Vagina (tissue), 2 donors: ENCODE results near the gene LMNTD1. TPM values are rescaled to one million over a fixed set of nuclear protein-coding genes. Genes with fewer than 3 reads are reported as not detected.

Experiments
- DNase-seq, 2 donors: peaks; one replicate each; pipeline ENCODE4 v3.0.0-alpha.2; 2017; ENCODE audit errors: extremely low spot score in 2 of 2
- H3K27ac ChIP-seq: fragments of 200-600 bp; sonication (generic); one replicate; pipeline ENCODE4 v1.5.1; 2019
- H3K27me3 ChIP-seq: fragments of 200-600 bp; sonication (generic); one replicate; pipeline ENCODE4 v1.5.1; 2019
- H3K36me3 ChIP-seq, 2 donors: fragments of 200-600 bp; sonication (generic); one replicate each; pipeline ENCODE4 v1.5.1; 2017 to 2019
- H3K4me1 ChIP-seq: fragments of 200-600 bp; sonication (generic); one replicate; pipeline ENCODE4 v1.5.1; 2019
- H3K4me3 ChIP-seq, 2 donors: fragments of 200-600 bp; sonication (generic); 1 replicate in 1 of 2; 2 replicates in 1 of 2; pipeline ENCODE4 v1.5.1; 2016 to 2019
- H3K9me3 ChIP-seq: fragments of 200-600 bp; sonication (generic); one replicate; pipeline ENCODE4 v1.5.1; 2019
- CTCF ChIP-seq, 3 experiments: fragments of 450-650 bp in 2 of 3; fragments of 200-600 bp in 1 of 3; sonication (generic) in 1 of 3; IDR thresholded peaks; one replicate each; pipeline ENCODE4 v1.5.1; 2017 to 2019; ENCODE audit warnings: antibody characterized with exemption in 3 of 3, mild to moderate bottlenecking in 2 of 3, moderate library complexity in 2 of 3
- POLR2A ChIP-seq, 2 donors: fragments of 450-650 bp; IDR thresholded peaks; one replicate each; pipeline ENCODE4 v1.6.1; 2017; ENCODE audit warnings: antibody characterized with exemption in 2 of 2, mild to moderate bottlenecking in 2 of 2, moderate library complexity in 2 of 2
- POLR2AphosphoS5 ChIP-seq, 2 donors: sonication (generic); formaldehyde crosslinking; IDR thresholded peaks; one replicate each; pipeline ENCODE4 v1.9.0; 2017; ENCODE audit warnings: antibody characterized with exemption in 2 of 2, mild to moderate bottlenecking in 2 of 2, low read depth in 1 of 2; ENCODE audit not compliant: insufficient read depth in 1 of 2
- intact Hi-C: fragments of 100-400 bp; cut with DNase I; formaldehyde crosslinking; loops from one replicate; pipeline ENCODE4 v1.15.1; 2023
- total RNA-seq: library from RNA; depleted of rRNA; stranded (reverse); fragments of >200 nt; gene quantifications from one replicate; pipeline ENCODE4 v1.2.3, GENCODE V29; 2016

Gene LMNTD1
- total RNA-seq, 1 donor from 2014 or later: not detected

GRCh38 chr12:25435431-25435830 is 117.7 kb downstream of the LMNTD1 start:
- intact Hi-C loops: no loop called here
- TF ChIP-seq POLR2A (IDR thresholded peaks at IDR 0.05): no peak
- TF ChIP-seq POLR2AphosphoS5 (IDR thresholded peaks at IDR 0.05; ENCODE audit: insufficient read depth in 1 of 2, low read depth in 1 of 2): no peak
- no peak for TF ChIP-seq CTCF (IDR thresholded peaks at IDR 0.05)
- no peak for DNase-seq

DNA sequence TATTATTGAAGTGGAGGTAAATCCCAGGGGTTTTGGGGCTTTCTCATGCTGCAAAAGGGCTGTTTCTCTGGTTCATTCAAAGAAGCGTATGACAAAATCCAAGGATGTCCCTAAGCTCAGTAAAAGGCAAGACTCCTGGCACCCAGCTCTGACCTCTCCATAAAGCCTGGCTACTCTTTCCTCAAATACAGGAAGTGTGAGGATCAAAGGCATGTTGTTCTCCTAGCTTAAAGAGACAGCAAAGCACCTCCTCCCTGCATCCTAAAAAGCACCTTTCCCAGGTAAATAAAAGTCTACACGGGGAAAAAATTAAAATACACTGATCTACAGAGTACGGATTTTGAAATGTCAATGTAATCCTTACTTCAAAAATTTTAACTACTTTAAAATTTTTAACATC is 118.6 kb downstream of the LMNTD1 start:
- no peaks in the 10 kb centered on the region for H3K9me3 ChIP-seq
- TF ChIP-seq POLR2A (IDR thresholded peaks at IDR 0.05): no peak
- TF ChIP-seq CTCF (IDR thresholded peaks at IDR 0.05): no peak
- no peak for TF ChIP-seq POLR2AphosphoS5 (IDR thresholded peaks at IDR 0.05; ENCODE audit: insufficient read depth in 1 of 2, low read depth in 1 of 2)
- no peak overlapping the region for H3K4me3 ChIP-seq
- DNase-seq: no peak
- H3K36me3 ChIP-seq: no peaks in the 10 kb centered on the region
- no peaks in the 10 kb centered on the region for H3K27me3 ChIP-seq
- H3K4me1 ChIP-seq: peaks cover 15% of the 10 kb centered on the region
- intact Hi-C loops: no loop called here
- no peak overlapping the region for H3K27ac ChIP-seq

More at GRCh38 chr12:25435431-25435830, 117.7 kb downstream of the LMNTD1 start:
- no peak overlapping the region for H3K4me3 ChIP-seq
- no peaks in the 10 kb centered on the region for H3K36me3 ChIP-seq
- H3K27me3 ChIP-seq: no peaks in the 10 kb centered on the region
- no peak overlapping the region for H3K27ac ChIP-seq
- H3K4me1 ChIP-seq: peaks cover 15% of the 10 kb centered on the region
- H3K9me3 ChIP-seq: no peaks in the 10 kb centered on the region

DNA sequence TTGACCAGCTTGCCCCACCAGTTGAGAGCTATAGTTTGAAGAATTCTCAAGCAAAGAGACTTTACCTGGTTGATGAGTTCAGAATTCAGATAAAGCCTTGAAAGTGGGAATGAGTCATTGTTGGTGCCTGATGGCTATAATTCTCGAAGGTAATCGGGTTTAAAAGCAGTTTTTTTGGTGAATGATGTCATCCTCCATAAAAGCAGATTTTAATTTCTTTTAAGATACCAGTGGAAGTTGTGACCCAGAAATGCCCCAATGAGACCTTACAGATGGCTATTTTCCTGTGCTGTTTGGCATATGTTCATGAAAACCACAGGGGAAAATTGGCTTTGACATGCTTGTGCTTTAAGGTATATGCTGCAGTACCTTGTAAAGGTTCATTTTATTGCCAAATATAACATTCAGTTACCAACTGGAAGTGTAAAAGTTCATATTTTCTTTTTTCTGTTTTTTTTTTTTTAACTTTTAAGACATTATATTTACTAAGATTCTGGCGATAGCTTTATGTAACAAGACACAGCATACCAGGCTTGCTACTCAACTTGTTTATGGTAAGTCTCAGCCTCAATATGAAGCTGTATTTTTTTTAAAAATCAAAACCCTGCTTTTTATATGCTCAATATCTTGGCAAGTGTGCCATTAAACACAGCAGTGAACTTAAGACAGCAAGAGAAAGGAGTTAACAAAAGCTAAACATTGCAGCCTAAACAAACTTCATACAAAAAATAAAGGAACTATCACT is 119.3 kb downstream of the LMNTD1 start:
- Histone ChIP-seq H3K27ac (no peak overlapping the region), H3K4me1 (peaks cover 15% of the 10 kb centered on the region), H3K4me3 (no peak overlapping the region), H3K27me3 (no peaks in the 10 kb centered on the region), H3K9me3 (no peaks in the 10 kb centered on the region), H3K36me3 (no peaks in the 10 kb centered on the region)
- DNase-seq: no peak
- no peak for TF ChIP-seq CTCF (IDR thresholded peaks at IDR 0.05)
- no peak for TF ChIP-seq POLR2AphosphoS5 (IDR thresholded peaks at IDR 0.05; ENCODE audit: insufficient read depth in 1 of 2, low read depth in 1 of 2)
- TF ChIP-seq POLR2A (IDR thresholded peaks at IDR 0.05): no peak
- intact Hi-C loops: no loop called here

GRCh38 chr12:25433024-25433423 is 120.1 kb downstream of the LMNTD1 start:
- H3K27ac ChIP-seq: no peak overlapping the region

More at GRCh38 chr12:25433024-25433423, 120.1 kb downstream of the LMNTD1 start:
- intact Hi-C loops: no loop called here
- H3K4me1 ChIP-seq: peaks cover 15% of the 10 kb centered on the region
- no peaks in the 10 kb centered on the region for H3K27me3 ChIP-seq
- H3K36me3 ChIP-seq: no peaks in the 10 kb centered on the region
- no peaks in the 10 kb centered on the region for H3K9me3 ChIP-seq
- TF ChIP-seq POLR2A (IDR thresholded peaks at IDR 0.05): no peak
- TF ChIP-seq POLR2AphosphoS5 (IDR thresholded peaks at IDR 0.05; ENCODE audit: insufficient read depth in 1 of 2, low read depth in 1 of 2): no peak
- no peak for TF ChIP-seq CTCF (IDR thresholded peaks at IDR 0.05)
- H3K4me3 ChIP-seq: no peak overlapping the region
- DNase-seq: no peak
